DOHH2 (cell line): ENCODE measurements around the gene MPP4.

Experiments used
- H3F3A ChIP-seq: fragments of 200-600 bp; sonication (generic), shearing (Covaris generic); 2 replicates; pipeline ENCODE4 v1.6.0; 2016; ENCODE audit warnings: antibody characterized with exemption, mild to moderate bottlenecking; ENCODE audit not compliant: control insufficient read depth, insufficient read depth
- H3K27ac ChIP-seq: fragments of 200-600 bp; sonication (generic); 2 replicates; pipeline ENCODE4 v1.5.1; 2014; ENCODE audit warnings: low read depth, mild to moderate bottlenecking, low read length, moderate library complexity
- H3K27me3 ChIP-seq: fragments of 200-600 bp; sonication (generic); 2 replicates; pipeline ENCODE4 v1.6.1; 2014; ENCODE audit warnings: mild to moderate bottlenecking, low read length, mixed read lengths; ENCODE audit not compliant: control insufficient read depth
- H3K36me3 ChIP-seq: fragments of 200-600 bp; sonication (generic); 2 replicates; pipeline ENCODE4 v1.6.1; 2014; ENCODE audit warnings: mild to moderate bottlenecking, low read length, moderate library complexity, mixed read lengths; ENCODE audit not compliant: control insufficient read depth
- H3K4me1 ChIP-seq: fragments of 200-600 bp; sonication (generic); 2 replicates; pipeline ENCODE4 v1.6.1; 2014; ENCODE audit warnings: mild to moderate bottlenecking, low read length, mixed read lengths; ENCODE audit not compliant: control insufficient read depth
- H3K4me2 ChIP-seq: fragments of 200-600 bp; sonication (generic); 2 replicates; pipeline ENCODE4 v1.6.0; 2014; ENCODE audit warnings: mild to moderate bottlenecking, low read length, moderate library complexity
- H3K4me3 ChIP-seq: fragments of 200-600 bp; sonication (generic); 2 replicates; pipeline ENCODE4 v1.5.1; 2014; ENCODE audit warnings: mild to moderate bottlenecking, low read length, mixed read lengths
- H3K79me2 ChIP-seq: fragments of 200-600 bp; sonication (generic); 2 replicates; pipeline ENCODE4 v1.6.1; 2014; ENCODE audit warnings: mild to moderate bottlenecking, low read length, mixed read lengths; ENCODE audit not compliant: control insufficient read depth
- H3K9me2 ChIP-seq: fragments of 200-600 bp; sonication (generic); replicated peaks from 2 replicates; pipeline ENCODE4 v1.6.1; 2014; ENCODE audit warnings: mild to moderate bottlenecking, low read length, mixed read lengths; ENCODE audit not compliant: control insufficient read depth
- H3K9me3 ChIP-seq: fragments of 200-600 bp; sonication (generic); 2 replicates; pipeline ENCODE4 v1.6.1; 2014; ENCODE audit warnings: antibody characterized with exemption, low read length, mixed read lengths; ENCODE audit not compliant: control insufficient read depth, insufficient read depth
- H4K20me1 ChIP-seq: fragments of 200-600 bp; sonication (generic); 2 replicates; pipeline ENCODE4 v1.6.0; 2014; ENCODE audit warnings: low read depth, mild to moderate bottlenecking, antibody characterized with exemption, low read length, moderate library complexity; ENCODE audit not compliant: control insufficient read depth, insufficient read depth
- EZH2phosphoT487 ChIP-seq: fragments of 200-600 bp; sonication (generic); IDR thresholded peaks from 2 replicates; pipeline ENCODE4 v1.6.1; 2017; ENCODE audit warnings: borderline replicate concordance, mild to moderate bottlenecking, antibody characterized with exemption, low read length, moderate library complexity, mixed read lengths
- TF ChIP-seq, protein P1 (sequence below): fragments of 200-600 bp; sonication (generic); IDR thresholded peaks from one replicate; pipeline ENCODE4 v1.5.1; 2014; ENCODE audit warnings: antibody characterized with exemption, mild to moderate bottlenecking, low read depth, low read length; ENCODE audit not compliant: poor library complexity, severe bottlenecking

The MPP4 gene

DNA sequence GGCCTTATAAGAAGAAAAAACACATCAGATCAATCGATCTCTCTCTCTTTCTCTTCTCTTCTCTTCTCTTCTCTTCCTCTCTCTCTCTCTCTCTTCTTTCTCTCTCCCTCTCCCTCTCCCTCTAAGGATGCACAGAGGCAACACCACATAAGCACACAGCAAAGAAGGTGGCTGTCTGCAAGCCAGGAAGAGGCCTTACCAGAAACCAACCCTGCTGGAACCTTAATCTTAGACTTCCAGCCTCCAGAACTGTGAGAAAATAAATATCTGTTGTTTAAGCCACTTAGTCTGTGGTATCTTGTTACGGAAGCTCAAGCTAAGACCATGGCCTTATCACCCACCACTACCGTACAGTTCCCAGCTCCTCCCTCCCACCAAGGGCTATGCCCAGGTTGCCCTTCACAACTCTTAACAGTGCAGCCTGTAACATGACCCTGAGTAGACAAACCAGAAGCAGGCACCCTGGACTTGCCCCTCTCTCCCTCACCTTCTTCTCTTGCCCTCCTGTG, 30.0 kb downstream of the MPP4 start:
- no peaks in the 10 kb centered on the region for H3K79me2 ChIP-seq
- no peak overlapping the region for H3K4me3 ChIP-seq
- H3K27ac ChIP-seq, result no peak overlapping the region
- no peaks in the 10 kb centered on the region for H3K9me2 ChIP-seq
- H3K9me3 ChIP-seq, result no peaks in the 10 kb centered on the region
- H4K20me1 ChIP-seq, result no peaks in the 10 kb centered on the region
- no peaks in the 10 kb centered on the region for H3F3A ChIP-seq
- no peaks in the 10 kb centered on the region for H3K4me1 ChIP-seq
- H3K4me2 ChIP-seq, result no peak overlapping the region
- no peak for TF ChIP-seq EZH2phosphoT487
- TF ChIP-seq, protein P1, sequence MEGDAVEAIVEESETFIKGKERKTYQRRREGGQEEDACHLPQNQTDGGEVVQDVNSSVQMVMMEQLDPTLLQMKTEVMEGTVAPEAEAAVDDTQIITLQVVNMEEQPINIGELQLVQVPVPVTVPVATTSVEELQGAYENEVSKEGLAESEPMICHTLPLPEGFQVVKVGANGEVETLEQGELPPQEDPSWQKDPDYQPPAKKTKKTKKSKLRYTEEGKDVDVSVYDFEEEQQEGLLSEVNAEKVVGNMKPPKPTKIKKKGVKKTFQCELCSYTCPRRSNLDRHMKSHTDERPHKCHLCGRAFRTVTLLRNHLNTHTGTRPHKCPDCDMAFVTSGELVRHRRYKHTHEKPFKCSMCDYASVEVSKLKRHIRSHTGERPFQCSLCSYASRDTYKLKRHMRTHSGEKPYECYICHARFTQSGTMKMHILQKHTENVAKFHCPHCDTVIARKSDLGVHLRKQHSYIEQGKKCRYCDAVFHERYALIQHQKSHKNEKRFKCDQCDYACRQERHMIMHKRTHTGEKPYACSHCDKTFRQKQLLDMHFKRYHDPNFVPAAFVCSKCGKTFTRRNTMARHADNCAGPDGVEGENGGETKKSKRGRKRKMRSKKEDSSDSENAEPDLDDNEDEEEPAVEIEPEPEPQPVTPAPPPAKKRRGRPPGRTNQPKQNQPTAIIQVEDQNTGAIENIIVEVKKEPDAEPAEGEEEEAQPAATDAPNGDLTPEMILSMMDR, result no peak
- H3K36me3 ChIP-seq, result no peaks in the 10 kb centered on the region
- no peaks in the 10 kb centered on the region for H3K27me3 ChIP-seq

DNA sequence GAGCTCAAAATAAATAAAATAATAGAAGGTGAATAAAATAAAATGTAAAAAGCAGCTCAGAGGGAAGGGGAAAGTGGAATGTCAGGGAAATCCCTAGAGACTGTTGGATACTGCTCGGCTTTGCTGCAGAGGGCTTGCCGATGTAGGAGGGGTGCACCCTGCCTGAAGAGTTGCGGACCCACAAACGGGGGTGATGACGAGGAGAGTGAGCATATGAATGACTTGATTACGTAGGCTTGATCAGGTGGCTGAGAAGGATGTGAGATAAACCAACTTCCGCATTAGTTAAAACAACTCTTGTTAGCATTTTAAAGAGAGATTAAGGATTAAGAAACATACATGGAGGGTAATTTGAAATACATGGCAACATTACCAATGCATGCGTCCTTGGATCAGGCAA, 34.1 kb downstream of the MPP4 start:
- no peaks in the 10 kb centered on the region for H3K79me2 ChIP-seq
- H3K4me1 ChIP-seq, result no peaks in the 10 kb centered on the region
- H3K27ac ChIP-seq, result no peak overlapping the region
- H3K4me2 ChIP-seq, result no peak overlapping the region
- no peaks in the 10 kb centered on the region for H3K9me2 ChIP-seq
- no peaks in the 10 kb centered on the region for H3K9me3 ChIP-seq
- TF ChIP-seq, protein P1, result no peak
- TF ChIP-seq EZH2phosphoT487, result no peak
- no peaks in the 10 kb centered on the region for H3F3A ChIP-seq
- H3K36me3 ChIP-seq, result no peaks in the 10 kb centered on the region
- H3K27me3 ChIP-seq, result peaks cover 3% of the 10 kb centered on the region; the same call in 1 of the 2 replicates
- H3K4me3 ChIP-seq, result no peak overlapping the region
- H4K20me1 ChIP-seq, result no peaks in the 10 kb centered on the region

DNA sequence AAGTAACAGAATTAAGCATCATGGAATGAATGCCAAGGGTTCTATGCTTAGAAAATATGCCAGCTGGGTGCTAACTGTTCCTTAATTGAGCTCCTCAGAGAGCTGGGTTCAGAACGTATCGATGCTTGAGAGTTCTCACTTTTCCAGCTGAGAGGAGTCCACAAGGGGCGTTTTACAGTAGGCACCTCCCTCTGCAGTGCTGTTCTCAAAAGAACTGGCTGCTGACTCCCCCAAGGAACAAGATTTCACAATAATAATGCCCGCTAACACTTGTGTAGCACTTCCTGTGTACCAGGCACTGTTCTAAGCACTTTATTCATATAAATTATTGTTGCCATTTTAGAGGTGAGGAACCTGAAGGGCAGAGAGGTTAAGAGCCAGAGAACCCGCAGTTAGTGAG, 37.1 kb downstream of the MPP4 start:
- no peaks in the 10 kb centered on the region for H3K4me1 ChIP-seq
- H3K4me3 ChIP-seq, result no peak overlapping the region
- no peaks in the 10 kb centered on the region for H3K9me2 ChIP-seq
- no peaks in the 10 kb centered on the region for H3F3A ChIP-seq
- TF ChIP-seq EZH2phosphoT487, result no peak
- TF ChIP-seq, protein P1, result no peak
- no peaks in the 10 kb centered on the region for H4K20me1 ChIP-seq
- no peaks in the 10 kb centered on the region for H3K79me2 ChIP-seq
- H3K27ac ChIP-seq, result no peak overlapping the region
- H3K27me3 ChIP-seq, result peaks cover 3% of the 10 kb centered on the region; the same call in 1 of the 2 replicates
- H3K4me2 ChIP-seq, result no peak overlapping the region
- no peaks in the 10 kb centered on the region for H3K36me3 ChIP-seq
- no peaks in the 10 kb centered on the region for H3K9me3 ChIP-seq
